ENCODE data around the gene PCDH9. TPM values are rescaled to one million over a fixed set of nuclear protein-coding genes. Genes with fewer than 3 reads are reported as not detected.

PCDH9 gene
- total and polyA plus RNA-seq, 9 donors: 0.18 to 6.5 (median 1.3) TPM

DNA sequence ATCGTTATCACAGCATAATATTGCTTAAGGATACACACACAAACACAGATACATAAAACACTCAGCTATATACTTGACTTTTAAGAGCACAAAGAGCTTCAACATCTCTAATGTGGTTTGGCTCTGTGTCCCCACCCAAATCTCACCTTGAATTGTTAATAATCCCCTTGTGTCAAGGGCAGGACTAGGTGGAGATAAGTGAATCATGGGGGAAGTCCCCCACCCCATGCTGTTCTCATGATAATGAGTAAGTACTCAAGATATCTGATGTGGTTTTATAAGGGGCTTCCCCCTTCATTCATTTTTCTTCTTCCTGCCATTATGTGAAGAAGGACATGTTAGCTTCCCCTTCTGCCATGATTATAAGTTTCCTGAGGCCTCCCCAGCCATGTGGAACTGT lies 481.4 kb downstream of the PCDH9 start:
- 64 to 85% (median 81%) methylated on average over 1 of the region's 1 CpG for WGBS, 3 donors
- Histone ChIP-seq H3K27ac (no peak overlapping the region), H3K4me1 (ENCODE audit: insufficient read depth) (no peaks in the 10 kb centered on the region), H3K4me3 (no peak overlapping the region), H3K9me3 (no peaks in the 10 kb centered on the region), H3K27me3 (no peaks in the 10 kb centered on the region), H3K36me3 (no peaks in the 10 kb centered on the region)
- no peak for DNase-seq
- no peak for TF ChIP-seq EP300 (IDR thresholded peaks at IDR 0.05)
- TF ChIP-seq POLR2A (IDR thresholded peaks at IDR 0.05): no peak
- TF ChIP-seq, protein P1, sequence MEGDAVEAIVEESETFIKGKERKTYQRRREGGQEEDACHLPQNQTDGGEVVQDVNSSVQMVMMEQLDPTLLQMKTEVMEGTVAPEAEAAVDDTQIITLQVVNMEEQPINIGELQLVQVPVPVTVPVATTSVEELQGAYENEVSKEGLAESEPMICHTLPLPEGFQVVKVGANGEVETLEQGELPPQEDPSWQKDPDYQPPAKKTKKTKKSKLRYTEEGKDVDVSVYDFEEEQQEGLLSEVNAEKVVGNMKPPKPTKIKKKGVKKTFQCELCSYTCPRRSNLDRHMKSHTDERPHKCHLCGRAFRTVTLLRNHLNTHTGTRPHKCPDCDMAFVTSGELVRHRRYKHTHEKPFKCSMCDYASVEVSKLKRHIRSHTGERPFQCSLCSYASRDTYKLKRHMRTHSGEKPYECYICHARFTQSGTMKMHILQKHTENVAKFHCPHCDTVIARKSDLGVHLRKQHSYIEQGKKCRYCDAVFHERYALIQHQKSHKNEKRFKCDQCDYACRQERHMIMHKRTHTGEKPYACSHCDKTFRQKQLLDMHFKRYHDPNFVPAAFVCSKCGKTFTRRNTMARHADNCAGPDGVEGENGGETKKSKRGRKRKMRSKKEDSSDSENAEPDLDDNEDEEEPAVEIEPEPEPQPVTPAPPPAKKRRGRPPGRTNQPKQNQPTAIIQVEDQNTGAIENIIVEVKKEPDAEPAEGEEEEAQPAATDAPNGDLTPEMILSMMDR (IDR thresholded peaks at IDR 0.05): no peak
- intact Hi-C loops (cut with DNase I): no loop called here

- Histone ChIP-seq H3K36me3 (no peaks in the 10 kb centered on the region), H3K9me3 (no peaks in the 10 kb centered on the region), H3K27me3 (no peaks in the 10 kb centered on the region), H3K4me3 (no peak overlapping the region), H3K4me1 (ENCODE audit: insufficient read depth) (no peaks in the 10 kb centered on the region), H3K27ac (no peak overlapping the region)
- no peak for DNase-seq
- intact Hi-C loops (cut with DNase I): no loop called here
- WGBS, 3 donors: 62 to 84% (median 64%) methylated on average over 4 of the region's 4 CpGs
- TF ChIP-seq EP300 (IDR thresholded peaks at IDR 0.05): no peak
- TF ChIP-seq, protein P1 (IDR thresholded peaks at IDR 0.05): no peak
These were observed 484.8 kb downstream of the PCDH9 start for GRCh38 chr13:66745307-66745706.

DNA sequence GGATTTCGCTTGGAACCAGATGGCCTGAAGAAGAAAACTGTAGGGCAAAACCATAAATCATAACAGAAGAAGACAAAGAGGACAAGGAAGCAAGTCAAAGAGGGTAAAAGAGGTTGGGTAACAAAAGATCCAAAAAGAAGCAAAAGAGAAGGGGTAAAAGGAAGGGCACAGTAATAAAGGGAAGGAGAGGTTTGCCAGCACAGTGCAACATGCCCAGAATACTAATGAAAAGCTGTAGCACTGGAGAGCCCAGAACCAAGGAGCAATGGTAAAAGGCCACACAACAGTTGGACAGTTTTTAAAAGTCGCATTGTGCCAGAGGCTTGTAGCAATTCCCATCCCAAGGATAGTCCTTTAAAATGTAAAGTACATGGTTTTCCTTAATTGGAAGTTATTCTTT lies 506.6 kb downstream of the PCDH9 start:
- TF ChIP-seq POLR2A (IDR thresholded peaks at IDR 0.05) (no peak), EP300 (IDR thresholded peaks at IDR 0.05) (no peak)
- TF ChIP-seq, protein P1 (IDR thresholded peaks at IDR 0.05): no peak
- Histone ChIP-seq H3K36me3 (no peaks in the 10 kb centered on the region), H3K4me3 (no peak overlapping the region), H3K9me3 (no peaks in the 10 kb centered on the region), H3K27ac (no peak overlapping the region), H3K27me3 (no peaks in the 10 kb centered on the region), H3K4me1 (ENCODE audit: insufficient read depth) (no peaks in the 10 kb centered on the region)
- 81 to 94% (median 90%) methylated on average over 2 of the region's 2 CpGs for WGBS, 3 donors
- intact Hi-C loops (cut with DNase I): no loop called here
- no peak for DNase-seq

GRCh38 chr13:66716538-66716937 lies 513.6 kb downstream of the PCDH9 start:
- intact Hi-C loops (cut with DNase I): no loop called here

More at GRCh38 chr13:66716538-66716937, 513.6 kb downstream of the PCDH9 start:
- no peaks in the 10 kb centered on the region for H3K36me3 ChIP-seq
- H3K27me3 ChIP-seq: no peaks in the 10 kb centered on the region
- no peaks in the 10 kb centered on the region for H3K4me1 ChIP-seq (ENCODE audit: insufficient read depth)
- no peak overlapping the region for H3K27ac ChIP-seq
- TF ChIP-seq EP300 (IDR thresholded peaks at IDR 0.05) (no peak), POLR2A (IDR thresholded peaks at IDR 0.05) (no peak)
- TF ChIP-seq, protein P1 (IDR thresholded peaks at IDR 0.05): no peak
- DNase-seq: no peak
- H3K4me3 ChIP-seq: no peak overlapping the region
- no peaks in the 10 kb centered on the region for H3K9me3 ChIP-seq
